BJ (cell line): ENCODE measurements around the gene ICAM2. TPM values are rescaled to one million over a fixed set of nuclear protein-coding genes. Genes with fewer than 3 reads are reported as not detected.

Experiments
- CTCF ChIA-PET: fragments of 350-600 bp; formaldehyde crosslinking; extraction: SDS; loops from one replicate; lab custom pipeline; 2021; ENCODE audit warnings: antibody characterized with exemption, inconsistent platforms; lab: Yijun Ruan, JAX
- POLR2A ChIA-PET: fragments of 300-600 bp; sonication (Branson Sonifier 250); formaldehyde crosslinking; extraction: SDS; loops from one replicate; lab custom pipeline; 2021; ENCODE audit warnings: antibody characterized with exemption; lab: Charles Lee
- DNase-seq: peaks from one replicate; pipeline ENCODE4 v3.0.0-alpha.2; 2011; ENCODE audit warnings: low read depth
- H3K27me3 ChIP-seq: 2 replicates; pipeline ENCODE4 v1.6.0; 2011; ENCODE audit warnings: low read length; ENCODE audit not compliant: control insufficient read depth, insufficient read depth
- H3K36me3 ChIP-seq: 2 replicates; pipeline ENCODE4 v1.5.1; 2011; ENCODE audit warnings: low read length; ENCODE audit not compliant: control insufficient read depth, insufficient read depth
- H3K4me3 ChIP-seq: 2 replicates; pipeline ENCODE4 v1.5.1; 2011; ENCODE audit warnings: low read depth, mild to moderate bottlenecking, control low read depth, low read length
- polyA plus RNA-seq: library from polyadenylated mRNA; depleted of rRNA; stranded (reverse); fragments of >200 nt; gene quantifications from 2 replicates; pipeline ENCODE4 v1.2.3, GENCODE V29; 2011
- TF ChIP-seq, protein P1 (sequence below): IDR thresholded peaks from 2 replicates; pipeline ENCODE4 v1.5.1; 2011; ENCODE audit warnings: low read depth, mild to moderate bottlenecking, control low read depth, inconsistent platforms, low read length, moderate library complexity; ENCODE audit not compliant: insufficient read depth

Gene ICAM2
- polyA plus RNA-seq, 1 experiment, result 0.91 TPM

GRCh38 chr17:64060331-64060730, 39.9 kb upstream of the ICAM2 start:
- H3K36me3 ChIP-seq, result peaks cover 12% of the 10 kb centered on the region
- CTCF ChIA-PET, result interaction anchor here (1.1 to 2.2 kb wide), 3 partner anchors 32 to 73 kb away, joined by 3 to 8 read pairs (median 5); no protein-coding TSS in a partner anchor
- no peak for DNase-seq
- TF ChIP-seq, protein P1, sequence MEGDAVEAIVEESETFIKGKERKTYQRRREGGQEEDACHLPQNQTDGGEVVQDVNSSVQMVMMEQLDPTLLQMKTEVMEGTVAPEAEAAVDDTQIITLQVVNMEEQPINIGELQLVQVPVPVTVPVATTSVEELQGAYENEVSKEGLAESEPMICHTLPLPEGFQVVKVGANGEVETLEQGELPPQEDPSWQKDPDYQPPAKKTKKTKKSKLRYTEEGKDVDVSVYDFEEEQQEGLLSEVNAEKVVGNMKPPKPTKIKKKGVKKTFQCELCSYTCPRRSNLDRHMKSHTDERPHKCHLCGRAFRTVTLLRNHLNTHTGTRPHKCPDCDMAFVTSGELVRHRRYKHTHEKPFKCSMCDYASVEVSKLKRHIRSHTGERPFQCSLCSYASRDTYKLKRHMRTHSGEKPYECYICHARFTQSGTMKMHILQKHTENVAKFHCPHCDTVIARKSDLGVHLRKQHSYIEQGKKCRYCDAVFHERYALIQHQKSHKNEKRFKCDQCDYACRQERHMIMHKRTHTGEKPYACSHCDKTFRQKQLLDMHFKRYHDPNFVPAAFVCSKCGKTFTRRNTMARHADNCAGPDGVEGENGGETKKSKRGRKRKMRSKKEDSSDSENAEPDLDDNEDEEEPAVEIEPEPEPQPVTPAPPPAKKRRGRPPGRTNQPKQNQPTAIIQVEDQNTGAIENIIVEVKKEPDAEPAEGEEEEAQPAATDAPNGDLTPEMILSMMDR, result no peak
- H3K27me3 ChIP-seq, result no peaks in the 10 kb centered on the region
- POLR2A ChIA-PET, result no interaction called here
- no peak overlapping the region for H3K4me3 ChIP-seq

DNA sequence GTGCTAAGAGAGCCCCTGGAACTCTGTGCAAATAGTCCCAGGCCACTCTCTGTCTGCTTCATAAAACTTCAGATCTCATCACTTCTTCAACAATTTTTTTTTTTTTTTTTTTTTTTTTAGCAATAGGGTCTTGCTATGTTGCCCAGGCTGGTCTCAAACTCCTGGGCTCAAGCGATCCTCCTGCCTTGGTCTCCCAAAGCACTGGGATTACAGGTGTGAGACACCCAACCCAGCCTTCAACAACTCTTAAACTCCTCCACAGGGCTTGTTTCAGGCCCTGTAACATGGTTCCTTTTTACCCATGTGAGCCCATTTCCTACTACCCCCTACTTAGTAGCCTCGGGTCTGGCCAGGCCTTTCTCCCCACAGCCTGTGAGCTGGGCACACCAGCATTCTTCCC, 39.3 kb upstream of the ICAM2 start:
- TF ChIP-seq, protein P1, result no peak
- ChIA-PET CTCF (interaction anchor here (1.1 to 2.2 kb wide), 3 partner anchors 32 to 74 kb away, joined by 3 to 8 read pairs (median 5); no protein-coding TSS in a partner anchor), POLR2A (no interaction called here)

DNA sequence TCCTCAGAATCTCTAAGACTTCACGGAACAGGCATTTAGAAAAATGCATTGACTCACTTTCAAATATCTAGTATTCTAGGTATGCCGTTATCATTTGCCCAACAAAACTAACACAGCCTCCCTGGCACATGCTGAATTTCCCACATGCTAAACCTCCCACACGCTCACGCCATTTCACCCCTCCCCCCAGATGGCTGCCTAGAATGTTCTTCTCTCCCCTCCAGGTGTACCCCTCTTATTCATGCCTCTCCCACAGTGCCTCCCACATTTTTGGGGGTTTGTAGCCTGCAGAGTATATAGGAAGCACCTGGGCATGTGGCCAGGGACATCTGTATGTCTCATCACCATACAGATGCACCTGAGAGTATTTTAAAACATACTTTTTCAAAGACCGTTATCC, 38.2 kb upstream of the ICAM2 start:
- no peak overlapping the region for H3K4me3 ChIP-seq
- ChIA-PET CTCF (no interaction called here), POLR2A (interaction anchor here (0.7 kb wide), 1 partner anchor 302 kb away, joined by 4 read pairs; no protein-coding TSS in a partner anchor)
- TF ChIP-seq, protein P1, result no peak
- H3K27me3 ChIP-seq, result no peaks in the 10 kb centered on the region
- DNase-seq, result no peak
- peaks cover 15% of the 10 kb centered on the region for H3K36me3 ChIP-seq

More for the DNA sequence above, 39.3 kb upstream of the ICAM2 start:
- no peaks in the 10 kb centered on the region for H3K27me3 ChIP-seq
- H3K36me3 ChIP-seq, result peaks cover 12% of the 10 kb centered on the region
- DNase-seq, result no peak
- H3K4me3 ChIP-seq, result no peak overlapping the region

DNA sequence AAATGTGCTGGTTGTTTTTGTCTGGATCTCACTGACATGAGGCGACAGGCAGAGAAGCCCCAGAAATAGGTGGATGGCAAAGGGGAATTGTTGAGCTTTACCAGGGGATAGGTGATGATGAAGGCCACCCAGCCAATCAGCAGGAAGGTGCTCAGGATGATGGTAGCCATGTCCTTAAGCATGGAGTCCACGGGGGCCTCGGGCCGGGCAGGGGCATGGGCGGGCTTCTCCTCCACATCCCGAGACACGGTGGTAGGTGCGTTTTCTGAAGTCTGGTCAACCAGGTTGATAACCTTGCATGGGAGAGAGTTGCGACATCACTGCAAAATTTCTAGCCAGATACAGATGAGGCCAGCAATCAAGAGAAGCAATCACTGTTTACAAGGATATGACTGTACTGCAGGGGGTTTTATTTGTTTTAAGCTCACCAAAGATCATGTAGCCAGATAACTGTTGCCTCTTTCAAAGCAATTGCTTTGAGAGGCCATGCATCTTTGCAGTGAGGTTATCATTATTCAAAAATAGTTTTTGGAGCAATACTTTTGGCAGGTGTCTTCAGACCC, 37.3 kb upstream of the ICAM2 start:
- no peaks in the 10 kb centered on the region for H3K27me3 ChIP-seq
- no peak for DNase-seq
- CTCF ChIA-PET, result interaction anchor here (1.4 to 1.8 kb wide), 2 partner anchors 10 to 76 kb away, joined by 5 to 6 read pairs; no protein-coding TSS in a partner anchor
- TF ChIP-seq, protein P1, result no peak
- no peak overlapping the region for H3K4me3 ChIP-seq
- POLR2A ChIA-PET, result no interaction called here
- H3K36me3 ChIP-seq, result peaks cover 21% of the 10 kb centered on the region

- TF ChIP-seq, protein P1, result no peak
- DNase-seq, result no peak
- Histone ChIP-seq H3K4me3 (no peak overlapping the region), H3K27me3 (no peaks in the 10 kb centered on the region), H3K36me3 (peaks cover 25% of the 10 kb centered on the region)
- ChIA-PET CTCF (interaction anchor here (1.4 to 1.8 kb wide), 4 partner anchors 9 to 137 kb away, joined by 3 to 6 read pairs (median 4); no protein-coding TSS in a partner anchor), POLR2A (no interaction called here)
Observed at GRCh38 chr17:64056269-64057005, 36.0 kb upstream of the ICAM2 start.
